ENCODE measurements around the gene RHOH.

DNA sequence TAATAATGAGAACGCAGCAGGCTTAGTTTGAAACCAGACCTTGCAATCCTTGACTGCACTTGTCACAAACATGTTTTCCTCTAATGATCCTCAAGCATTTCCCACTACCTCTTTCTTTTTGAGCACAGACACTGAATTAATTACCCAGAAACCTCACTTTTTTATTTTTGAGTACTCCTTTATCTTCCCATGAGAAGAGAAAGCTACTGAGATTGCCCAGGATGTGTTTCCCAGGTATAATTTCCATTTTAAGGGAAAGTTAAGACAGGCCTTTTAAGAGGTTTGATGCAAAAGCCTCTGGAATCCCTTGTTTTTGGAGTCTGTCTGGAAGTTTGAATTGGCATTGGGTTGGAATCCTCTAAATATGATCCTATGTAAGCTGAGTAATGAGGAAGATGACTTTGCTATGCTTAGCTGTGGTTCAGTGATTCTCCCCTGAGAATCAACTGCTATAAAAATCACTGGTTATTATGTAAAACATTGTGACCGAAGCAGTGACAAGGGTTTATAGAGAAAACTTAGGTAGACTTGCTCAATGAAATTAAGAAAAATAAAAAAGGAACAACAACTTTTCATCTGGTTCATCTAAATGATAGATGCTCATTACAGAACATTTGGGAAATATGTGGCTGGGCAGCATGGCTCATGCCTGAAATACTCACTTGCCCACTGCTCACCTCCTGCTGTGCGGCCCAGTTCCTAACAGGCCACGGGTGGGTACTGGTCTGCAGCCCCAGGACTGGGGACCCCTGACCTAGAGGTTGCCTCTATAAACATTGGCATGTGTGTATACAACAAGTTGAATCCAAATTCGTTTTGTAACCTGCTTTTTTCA is 10.8 kb upstream of the RHOH start:
- TF ChIP-seq, protein P1, sequence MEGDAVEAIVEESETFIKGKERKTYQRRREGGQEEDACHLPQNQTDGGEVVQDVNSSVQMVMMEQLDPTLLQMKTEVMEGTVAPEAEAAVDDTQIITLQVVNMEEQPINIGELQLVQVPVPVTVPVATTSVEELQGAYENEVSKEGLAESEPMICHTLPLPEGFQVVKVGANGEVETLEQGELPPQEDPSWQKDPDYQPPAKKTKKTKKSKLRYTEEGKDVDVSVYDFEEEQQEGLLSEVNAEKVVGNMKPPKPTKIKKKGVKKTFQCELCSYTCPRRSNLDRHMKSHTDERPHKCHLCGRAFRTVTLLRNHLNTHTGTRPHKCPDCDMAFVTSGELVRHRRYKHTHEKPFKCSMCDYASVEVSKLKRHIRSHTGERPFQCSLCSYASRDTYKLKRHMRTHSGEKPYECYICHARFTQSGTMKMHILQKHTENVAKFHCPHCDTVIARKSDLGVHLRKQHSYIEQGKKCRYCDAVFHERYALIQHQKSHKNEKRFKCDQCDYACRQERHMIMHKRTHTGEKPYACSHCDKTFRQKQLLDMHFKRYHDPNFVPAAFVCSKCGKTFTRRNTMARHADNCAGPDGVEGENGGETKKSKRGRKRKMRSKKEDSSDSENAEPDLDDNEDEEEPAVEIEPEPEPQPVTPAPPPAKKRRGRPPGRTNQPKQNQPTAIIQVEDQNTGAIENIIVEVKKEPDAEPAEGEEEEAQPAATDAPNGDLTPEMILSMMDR (IDR thresholded peaks at IDR 0.05) = no peak
- no peak for TF ChIP-seq CEBPB (IDR thresholded peaks at IDR 0.05)
- TF ChIP-seq, protein P2, sequence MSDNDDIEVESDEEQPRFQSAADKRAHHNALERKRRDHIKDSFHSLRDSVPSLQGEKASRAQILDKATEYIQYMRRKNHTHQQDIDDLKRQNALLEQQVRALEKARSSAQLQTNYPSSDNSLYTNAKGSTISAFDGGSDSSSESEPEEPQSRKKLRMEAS (IDR thresholded peaks at IDR 0.05) = no peak

All from A549 (cell line).